HG03439 (cell line): ENCODE data around the gene APOA5.

Source experiments
- ATAC-seq: cut with Tn5 transposase; IDR thresholded peaks from one replicate; pipeline ENCODE4 v1.9.1; 2021; ENCODE audit warnings: mild to moderate bottlenecking, moderate library complexity; ENCODE audit not compliant: unreplicated experiment

The APOA5 gene

GRCh38 chr11:116828632-116829524 is 37.2 kb upstream of the APOA5 start:
- ATAC-seq, result no peak

- ATAC-seq, result no peak
Observed at GRCh38 chr11:116827461-116827860, 35.8 kb upstream of the APOA5 start.

DNA sequence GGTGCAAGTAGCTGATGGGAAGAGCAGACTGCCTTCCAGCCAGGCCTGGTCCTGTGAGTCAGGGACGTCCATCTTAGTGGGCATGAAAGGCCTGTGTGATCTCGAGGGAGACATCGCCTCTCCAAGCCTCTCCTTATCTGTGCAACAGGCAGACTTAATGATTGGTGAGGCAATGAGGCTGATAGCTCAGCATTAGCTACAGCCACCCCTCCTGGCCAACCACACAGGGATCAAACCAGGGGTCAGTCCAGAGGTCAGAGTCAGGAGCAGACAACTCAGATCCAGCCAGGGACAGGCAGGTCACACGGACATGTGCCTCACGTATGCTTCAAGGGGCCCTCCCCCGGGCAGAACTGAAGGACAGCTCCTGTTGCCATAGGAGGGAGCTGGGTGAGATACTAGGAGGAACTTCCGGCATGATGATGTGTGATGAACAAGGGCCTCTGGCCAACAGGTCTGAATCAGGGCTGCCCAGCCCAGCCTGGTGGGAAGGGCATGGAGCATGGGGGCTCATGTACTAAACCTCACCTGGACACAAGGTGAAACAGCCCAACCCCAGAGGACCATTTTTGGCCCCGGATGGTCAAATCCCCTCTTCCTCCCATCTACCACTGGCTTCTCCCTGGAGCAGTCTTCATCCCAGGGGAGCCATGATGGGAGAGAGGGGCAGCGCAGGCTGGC is 35.2 kb upstream of the APOA5 start:
- no peak for ATAC-seq

GRCh38 chr11:116825854-116826750 is 34.4 kb upstream of the APOA5 start:
- ATAC-seq, result no peak

DNA sequence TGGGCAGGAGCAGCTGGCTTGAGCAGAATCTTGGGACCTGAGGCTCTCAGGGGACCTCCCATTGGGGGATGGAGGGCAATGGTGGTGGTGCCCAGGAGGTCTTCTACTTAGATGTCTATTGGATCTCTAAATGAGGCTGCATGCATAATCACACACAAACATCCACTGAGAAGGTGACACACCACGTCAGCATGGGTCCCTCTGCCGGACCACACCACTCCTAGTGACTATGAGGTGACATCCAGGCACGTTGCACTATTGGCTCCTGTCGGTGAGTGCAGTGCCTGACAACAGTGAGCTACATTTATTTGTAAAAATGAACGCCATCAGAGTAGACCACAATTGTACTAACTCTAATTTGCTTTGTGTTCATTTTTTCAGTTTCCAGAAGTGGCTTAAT is 33.8 kb upstream of the APOA5 start:
- ATAC-seq, result no peak

- no peak for ATAC-seq
Observed at GRCh38 chr11:116823031-116823843, 31.6 kb upstream of the APOA5 start, which contains the start of gene APOA4. TSS of gene APOA4 (minus strand) at chr11:116823304. CDS start at chr11:116823191, 113 bp downstream.

DNA sequence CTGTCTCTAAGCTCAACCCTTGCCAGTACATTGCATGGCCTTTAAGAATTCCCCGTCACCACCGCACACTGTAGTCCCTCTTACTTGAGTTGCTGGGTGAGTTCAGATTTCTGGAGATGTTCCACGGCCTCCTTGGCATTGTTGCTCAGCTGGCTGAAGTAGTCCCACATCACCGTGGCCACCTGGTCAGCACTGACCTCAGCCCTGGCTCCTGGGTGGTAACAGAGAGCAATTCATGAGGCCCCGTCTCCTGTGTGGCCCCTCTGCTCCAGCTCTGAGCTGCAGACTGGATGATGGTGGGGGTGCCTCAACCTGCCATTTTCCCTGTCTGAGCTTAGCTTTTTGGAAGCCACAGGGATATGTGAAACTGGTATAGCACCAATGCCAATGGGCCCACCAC is 30.9 kb upstream of the APOA5 start:
- no peak for ATAC-seq

GRCh38 chr11:116821050-116821918 is 29.6 kb upstream of the APOA5 start:
- no peak for ATAC-seq

DNA sequence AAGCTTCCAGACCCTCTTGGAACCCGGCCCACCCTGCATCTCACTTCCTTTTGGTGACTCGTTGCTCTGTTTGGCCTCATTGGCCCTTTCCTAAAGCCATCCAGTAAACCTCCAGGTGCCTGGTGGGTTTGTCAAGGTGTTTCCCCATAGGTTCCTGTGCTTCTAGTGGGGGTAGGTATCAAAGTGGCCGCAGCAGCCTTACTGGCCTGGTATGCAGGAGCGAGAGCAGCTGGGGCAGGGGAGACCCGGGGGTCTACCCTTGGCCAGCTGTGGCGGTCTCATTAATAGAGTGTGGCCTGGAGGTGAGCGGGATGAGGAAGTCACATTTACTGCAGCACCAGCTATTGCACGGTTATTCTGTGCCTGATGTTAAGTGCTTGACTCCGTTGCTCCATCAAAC is 27.4 kb upstream of the APOA5 start:
- no peak for ATAC-seq

GRCh38 chr11:116814502-116814901 is 22.8 kb upstream of the APOA5 start:
- ATAC-seq, result no peak

DNA sequence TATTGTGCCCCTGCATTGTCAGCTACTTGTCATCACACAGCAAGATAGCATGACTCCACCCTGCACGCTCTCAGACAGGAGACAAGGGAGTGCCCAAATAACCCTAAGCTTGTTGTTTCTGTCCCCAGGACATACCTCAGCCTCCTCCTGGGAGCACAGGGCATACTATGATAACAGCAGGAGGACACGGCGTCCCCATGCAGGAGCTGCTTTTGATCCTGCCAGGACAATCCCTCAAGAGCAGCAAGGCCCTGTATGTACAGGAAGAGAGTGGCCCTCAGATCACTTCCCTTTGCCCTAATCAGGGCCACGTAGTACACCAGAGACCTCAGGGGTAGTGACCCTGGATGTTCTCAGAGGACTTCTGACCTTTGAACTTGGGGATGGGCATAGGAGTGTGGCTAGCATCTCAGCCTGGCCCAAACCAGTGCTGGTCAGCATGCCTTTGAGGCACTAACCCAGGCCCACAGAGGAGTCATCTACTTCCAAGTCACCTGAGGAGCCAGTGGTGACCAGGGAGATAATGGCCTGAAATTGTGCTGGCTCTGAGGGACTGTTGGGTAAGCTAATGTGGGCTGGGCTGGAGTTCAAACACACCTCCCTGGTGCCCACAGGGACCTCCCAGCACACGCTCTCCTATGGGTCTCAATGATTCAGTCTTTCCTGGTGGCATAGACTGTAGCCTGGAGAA is 22.2 kb upstream of the APOA5 start:
- no peak for ATAC-seq

DNA sequence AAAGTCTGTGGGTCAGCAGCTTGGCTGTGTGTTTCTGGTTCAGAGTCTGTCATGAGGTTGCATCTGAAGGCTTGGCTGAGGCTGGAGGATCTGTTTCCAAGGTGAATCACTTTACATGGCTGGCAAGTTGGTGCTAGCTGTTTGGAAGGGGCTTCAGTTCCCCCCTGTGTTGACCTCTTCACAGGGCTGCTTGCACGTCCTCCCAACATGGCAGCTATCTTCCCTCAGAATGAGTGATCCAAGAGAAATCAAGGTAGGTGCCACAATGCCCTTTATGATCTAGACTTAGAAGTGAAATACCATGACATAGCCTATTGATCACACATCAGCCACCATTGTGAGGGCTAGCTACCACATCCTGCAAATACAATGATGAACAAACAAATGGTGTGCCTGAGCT is 21.5 kb upstream of the APOA5 start:
- no peak for ATAC-seq

DNA sequence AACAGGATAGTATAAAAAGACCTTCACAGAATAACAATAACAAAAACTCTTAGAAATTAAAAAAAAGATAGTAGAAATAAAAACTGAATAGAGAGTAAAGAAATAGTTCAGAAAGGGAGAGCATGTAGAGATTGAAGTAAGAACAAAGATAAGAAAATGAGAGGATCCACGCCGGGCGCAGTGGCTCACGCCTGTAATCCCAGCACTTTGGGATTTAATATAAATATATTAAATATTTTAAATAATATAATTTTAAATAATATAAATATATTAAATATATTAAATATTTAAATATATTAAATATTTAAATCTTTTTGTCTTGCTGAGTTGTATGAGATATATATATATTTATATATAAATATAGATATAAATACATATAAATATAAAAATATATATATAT is 20.4 kb upstream of the APOA5 start:
- ATAC-seq, result no peak

GRCh38 chr11:116811194-116811593 is 19.5 kb upstream of the APOA5 start:
- ATAC-seq, result no peak

DNA sequence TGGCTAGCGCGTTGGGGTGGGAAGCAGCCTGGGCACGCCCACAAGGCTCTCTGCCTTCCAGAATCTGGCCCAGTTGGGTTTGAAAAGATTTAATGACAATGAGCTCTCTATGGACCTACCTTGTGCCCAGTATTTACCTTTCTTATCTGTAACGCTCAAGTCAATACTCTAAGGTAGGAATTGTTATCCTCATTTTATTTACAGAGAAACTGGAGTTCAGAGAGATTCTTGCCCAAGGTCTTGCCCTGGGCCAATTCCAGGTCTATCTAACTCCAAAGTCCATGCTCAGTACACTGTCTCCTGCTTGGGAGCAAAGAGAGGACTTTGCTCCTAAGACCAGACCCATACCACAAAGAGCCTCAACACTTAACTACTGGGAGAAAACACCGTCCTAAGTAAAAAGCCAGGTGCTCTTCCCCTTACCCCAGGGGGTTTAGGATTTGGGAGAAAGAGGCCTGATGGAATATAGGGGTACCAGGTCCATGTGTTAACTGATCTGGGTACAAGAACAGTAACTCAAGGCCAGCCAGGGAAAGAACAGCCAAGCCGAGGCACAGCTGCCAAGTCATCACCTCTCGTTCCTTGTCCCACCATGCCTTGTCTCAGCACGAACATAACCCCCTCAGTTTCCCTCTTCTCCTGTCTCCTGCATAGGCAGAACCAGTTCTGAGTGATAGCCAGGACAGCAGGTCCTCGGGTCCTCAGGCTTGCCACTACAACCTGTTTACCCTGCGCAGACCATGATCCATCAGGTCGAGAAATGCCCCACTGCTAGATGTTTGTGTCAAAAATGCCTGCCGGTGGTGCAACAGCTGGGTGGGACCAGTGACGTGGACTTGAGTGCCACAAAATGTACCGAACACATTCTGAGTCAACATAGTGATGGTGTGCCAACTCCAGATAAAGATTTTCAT is 16.8 kb upstream of the APOA5 start:
- ATAC-seq, result no peak

DNA sequence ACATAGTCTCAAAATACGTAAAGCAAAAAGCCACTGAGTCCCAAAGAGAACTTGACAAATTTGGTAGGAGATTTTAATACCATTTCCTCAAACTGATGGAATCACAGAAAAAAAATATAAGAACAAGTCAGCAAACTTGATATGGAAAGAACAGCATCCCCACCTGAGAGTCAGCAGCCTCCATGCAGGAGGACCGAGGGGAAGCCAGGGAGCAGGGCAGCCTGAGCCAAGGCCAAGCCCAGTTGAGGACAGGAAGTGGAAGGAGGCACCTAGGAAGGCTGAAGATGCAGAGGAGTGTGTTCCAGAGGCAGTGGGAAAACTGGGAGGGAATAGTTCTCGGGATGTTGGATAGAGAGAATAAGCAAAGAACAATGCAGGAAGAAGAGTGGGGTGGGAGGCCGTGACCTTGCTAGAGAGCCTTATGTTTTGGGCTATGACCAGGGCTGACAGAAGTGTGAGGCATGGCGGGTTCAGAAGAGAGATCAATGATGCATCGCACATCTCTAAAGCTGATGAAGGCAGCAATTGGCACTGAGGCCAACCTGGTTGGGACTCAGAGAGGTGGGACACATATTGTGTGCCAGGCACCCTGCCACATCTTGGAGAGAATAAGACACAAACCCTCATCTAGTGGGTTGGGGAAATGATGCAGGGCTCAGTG is 16.1 kb upstream of the APOA5 start:
- ATAC-seq, result no peak

GRCh38 chr11:116804001-116804400 is 12.3 kb upstream of the APOA5 start:
- no peak for ATAC-seq
